ENCODE data around the gene AUP1.

AUP1 gene

DNA sequence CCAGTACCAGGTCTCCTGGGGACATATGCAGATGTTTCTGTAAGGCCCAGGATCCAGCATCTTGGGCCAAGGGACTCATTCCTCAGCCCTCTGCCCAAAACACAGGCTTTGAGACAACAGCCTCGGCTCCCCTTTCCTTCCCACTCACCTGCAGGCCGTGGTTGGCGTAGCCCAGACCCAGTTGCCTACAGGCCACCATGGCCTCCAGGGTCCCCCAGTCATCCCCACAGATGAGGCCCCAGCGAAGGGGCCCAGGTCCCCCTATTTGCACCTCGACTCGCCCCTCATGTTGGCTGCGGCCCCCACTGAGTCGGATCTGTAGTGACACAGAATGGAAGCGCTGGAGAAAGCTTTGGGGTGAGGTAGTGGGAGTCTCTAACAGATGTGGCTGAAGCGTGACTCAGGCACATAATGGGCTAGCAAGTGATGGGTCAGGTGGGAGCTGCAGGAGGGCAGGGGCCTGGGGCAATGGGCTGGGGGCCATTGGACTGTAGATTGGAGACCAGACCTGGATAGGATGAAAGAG is 6.0 kb upstream of the AUP1 start:
- DNase-seq: no peak

DNA sequence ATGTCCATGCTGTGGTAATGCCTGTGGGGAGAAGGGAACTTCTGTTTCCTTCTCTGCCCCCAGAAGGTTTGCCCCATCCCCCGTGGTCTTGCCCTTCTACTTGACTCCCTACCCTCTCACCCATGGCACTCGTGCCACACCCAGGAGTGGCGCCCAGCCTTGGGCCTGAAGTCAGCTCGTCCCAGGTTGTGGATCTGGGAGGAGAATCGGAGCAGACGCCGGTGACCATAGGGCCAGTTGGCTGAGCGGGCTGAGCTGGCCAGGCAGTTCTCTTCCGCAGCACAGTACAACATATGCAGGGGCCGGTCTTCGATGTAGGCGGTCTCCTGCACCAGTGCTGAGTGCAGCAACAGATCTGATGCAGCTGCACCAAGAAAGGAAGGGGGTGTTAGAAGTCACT is 4.9 kb upstream of the AUP1 start:
- no peak for DNase-seq

DNA sequence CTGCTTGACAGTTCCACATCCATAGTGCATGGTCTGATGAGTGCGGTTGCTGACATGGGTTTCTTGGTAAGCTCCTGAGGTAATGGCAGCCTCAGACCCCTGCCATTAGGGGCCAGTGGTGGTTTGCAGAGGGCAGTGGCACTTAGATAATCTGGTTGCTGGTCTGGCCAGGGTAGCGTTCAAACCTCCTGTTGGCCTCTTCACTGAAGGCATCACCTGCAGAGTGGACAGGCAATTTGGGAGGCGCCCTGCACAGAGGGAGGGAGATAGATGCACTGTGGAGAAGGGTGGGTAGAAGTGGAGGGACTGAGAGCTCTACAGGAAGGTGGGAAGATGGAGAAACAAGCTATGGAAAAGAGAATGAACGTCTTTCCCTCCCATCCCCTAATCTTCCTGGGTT is 4.0 kb upstream of the AUP1 start:
- DNase-seq: no peak

DNA sequence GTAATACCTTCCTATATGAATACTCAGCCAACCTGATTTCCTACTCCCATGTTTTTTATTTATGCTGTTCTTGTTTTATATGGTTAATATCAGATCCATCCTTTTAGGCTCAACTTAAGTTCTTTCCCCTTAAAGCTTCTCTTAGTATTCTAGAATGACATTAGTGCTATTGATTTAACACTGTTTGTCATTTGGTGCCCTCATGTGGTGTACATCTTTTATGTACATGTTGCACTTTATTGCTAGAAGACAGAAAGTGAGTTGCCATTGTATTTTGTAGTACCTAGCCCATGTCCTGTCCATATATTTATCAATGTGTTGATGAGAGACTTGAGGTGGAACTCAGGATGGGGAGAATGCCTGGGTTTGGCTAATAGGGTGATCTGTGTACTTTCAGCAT is 2.7 kb upstream of the AUP1 start:
- DNase-seq: no peak

DNA sequence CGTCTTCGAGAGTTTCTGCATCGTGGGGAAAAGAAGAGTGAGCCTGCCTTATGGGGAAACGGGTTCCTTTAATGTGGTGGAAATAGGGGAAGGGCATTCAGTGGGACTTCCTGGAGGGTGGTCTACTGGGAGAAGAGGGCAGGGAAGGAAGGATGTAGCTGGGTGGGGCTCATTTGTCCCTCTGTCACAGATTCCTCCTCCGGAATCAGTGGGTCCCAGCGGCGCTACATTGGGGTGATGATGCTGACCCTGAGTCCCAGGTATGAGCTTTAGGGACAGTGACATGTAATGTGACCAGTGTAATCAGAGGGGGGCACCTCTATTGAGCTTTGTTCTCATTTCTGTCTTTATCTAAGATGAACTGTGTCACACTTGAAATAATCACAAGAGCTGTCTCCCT is 2.2 kb upstream of the AUP1 start:
- DNase-seq: no peak

DNA sequence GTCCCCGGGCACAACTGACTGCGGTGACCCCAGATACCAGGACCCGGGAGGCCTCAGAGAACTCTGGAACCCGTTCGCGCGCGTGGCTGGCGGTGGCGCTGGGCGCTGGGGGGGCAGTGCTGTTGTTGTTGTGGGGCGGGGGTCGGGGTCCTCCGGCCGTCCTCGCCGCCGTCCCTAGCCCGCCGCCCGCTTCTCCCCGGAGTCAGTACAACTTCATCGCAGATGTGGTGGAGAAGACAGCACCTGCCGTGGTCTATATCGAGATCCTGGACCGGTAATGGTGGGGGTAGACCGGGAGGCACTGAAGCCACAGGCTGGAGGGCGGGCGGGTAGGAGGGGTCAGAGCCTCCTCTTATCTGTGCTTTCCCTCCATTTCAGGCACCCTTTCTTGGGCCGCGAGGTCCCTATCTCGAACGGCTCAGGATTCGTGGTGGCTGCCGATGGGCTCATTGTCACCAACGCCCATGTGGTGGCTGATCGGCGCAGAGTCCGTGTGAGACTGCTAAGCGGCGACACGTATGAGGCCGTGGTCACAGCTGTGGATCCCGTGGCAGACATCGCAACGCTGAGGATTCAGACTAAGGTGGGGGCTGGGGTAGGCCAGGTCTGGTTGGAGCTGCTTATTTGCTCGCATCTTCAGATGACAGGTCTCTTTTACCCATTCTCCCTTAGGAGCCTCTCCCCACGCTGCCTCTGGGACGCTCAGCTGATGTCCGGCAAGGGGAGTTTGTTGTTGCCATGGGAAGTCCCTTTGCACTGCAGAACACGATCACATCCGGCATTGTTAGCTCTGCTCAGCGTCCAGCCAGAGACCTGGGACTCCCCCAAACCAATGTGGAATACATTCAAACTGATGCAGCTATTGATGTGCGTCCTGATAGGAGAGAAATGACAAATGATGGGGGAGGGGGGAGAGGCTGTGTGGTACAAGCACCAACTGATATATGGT is 1.0 kb upstream of the AUP1 start:
- no peak for DNase-seq

DNA sequence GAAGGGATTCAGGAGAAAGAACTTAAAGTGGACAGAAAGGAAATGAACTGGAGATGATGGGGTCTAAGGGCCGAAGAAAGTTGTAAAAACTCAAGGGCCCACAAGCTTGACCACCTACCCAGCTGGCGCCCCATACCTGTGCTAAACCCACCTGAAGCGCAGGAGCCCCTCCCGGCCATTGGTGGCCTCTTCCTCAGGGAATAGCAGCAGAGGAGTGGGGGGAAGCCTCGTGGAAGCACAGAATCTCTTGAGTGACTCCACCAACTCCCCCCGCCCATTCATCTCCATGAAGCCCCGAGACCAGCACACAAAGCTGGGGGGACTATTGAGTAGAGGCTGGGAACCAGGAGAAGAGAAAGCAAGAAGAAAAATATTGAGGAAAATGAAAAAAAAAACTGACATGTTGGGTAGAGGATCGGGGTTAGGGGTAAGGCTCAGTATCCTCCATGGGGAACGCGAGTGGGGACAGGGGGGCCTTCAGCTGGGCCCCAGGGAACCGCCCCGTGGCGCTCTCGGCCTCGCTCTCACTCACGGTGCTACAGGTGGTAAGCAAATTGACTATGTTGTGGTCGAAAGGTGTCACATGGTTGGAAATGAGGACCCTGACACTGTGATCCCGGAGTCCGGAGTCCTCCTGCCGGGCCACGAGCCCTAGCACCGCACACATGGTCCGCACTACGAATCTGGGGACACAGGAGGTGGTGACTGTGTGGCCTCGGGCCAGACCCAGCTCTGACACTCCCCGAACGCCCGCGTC is 728 bp downstream of the AUP1 start:
- DNase-seq: no peak

DNA sequence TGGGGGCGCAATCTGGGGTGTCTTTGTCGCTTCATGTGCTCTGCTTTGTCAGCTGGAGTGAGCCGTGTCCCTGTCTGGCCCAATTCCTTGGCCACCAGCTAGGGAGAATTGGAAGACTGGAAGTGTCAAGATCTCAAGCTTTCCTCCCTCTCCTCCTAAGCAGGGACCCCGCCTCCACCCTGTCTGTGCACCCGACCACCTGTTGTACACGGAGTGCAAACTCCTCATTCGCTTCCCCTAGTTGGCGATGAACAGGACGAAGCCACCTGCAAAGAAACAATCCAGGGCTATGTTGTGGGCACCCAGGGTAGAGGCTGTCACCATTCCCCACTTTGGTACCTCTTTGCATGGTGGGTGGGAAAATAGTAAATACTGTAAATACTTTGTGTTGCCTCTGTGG is 1.8 kb downstream of the AUP1 start:
- DNase-seq: no peak

DNA sequence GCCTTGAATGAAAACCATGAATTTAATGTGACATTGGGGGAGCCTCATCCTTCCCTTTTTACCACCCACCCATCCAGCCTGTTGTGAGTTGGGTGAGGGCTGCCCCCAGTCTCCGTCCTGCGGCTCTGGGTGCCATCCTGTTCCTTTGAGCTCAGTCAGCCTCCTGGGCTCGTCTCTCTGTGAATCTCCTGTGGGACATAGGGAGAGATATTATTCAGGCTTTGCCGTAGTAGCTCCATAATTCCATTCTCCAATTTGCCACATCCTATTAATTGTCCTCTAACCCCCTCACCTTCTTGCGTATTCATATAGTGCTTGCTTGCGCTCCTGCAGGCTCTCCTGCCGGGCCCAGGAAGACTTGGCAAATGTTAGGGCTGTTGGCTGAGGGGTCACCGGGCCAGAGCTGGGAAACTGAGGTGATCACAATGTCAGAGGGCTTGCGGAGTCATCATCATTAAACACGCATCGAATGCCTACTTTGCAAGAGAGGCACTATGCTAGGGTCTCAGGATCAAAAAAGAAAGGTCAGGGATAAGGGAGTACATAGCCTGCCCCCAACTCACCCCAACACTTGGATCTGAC is 2.8 kb downstream of the AUP1 start:
- DNase-seq: no peak

DNA sequence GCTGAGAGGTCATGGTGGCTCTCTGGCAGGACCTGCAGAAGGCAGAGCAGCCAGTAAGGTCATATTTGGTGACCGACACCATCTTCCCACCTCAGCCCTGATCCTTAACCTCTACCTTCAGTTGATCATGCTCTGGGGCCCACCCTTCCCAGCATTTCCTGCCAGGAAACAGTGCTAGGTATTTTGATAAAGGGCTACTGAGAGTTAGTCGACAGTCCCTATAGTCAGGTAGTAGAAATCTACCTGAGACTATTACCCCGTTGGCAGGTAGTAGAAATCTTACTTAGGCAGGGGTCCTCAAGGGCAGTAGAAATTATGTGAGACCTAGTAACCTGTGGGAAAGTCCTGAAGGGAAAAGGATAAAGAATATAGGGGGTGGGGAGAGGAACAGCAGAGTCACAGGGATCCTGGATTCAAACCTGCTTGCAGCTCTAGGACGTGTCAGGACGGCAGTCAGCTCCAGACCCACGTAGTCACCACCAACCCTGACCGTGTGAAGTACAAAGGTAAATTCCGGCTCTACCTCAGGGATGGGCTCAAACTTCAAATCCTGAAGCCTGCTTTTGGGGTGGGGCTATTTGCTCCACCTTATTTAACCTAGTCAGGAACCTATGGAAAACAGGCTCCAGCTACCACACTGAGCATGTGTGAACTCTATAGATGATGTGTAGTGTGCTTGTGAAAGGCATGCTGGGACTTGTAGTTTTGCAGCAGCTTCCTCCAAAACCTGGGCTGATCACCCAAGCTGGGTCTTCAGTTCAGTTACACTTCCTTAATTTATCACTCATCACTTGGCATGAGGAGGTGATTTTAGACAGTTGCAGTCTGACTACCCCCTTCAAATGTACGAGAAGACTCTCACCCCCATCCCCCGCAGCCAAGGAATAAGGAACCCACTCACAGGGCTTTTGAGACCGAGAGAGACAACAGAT is 3.5 kb downstream of the AUP1 start, which contains the start of gene DQX1:
TSS of gene DQX1 (minus strand) at position 515 of the 932 bp plus-strand sequence. CDS start at position 13, 502 bp downstream.
- no peak for DNase-seq

DNA sequence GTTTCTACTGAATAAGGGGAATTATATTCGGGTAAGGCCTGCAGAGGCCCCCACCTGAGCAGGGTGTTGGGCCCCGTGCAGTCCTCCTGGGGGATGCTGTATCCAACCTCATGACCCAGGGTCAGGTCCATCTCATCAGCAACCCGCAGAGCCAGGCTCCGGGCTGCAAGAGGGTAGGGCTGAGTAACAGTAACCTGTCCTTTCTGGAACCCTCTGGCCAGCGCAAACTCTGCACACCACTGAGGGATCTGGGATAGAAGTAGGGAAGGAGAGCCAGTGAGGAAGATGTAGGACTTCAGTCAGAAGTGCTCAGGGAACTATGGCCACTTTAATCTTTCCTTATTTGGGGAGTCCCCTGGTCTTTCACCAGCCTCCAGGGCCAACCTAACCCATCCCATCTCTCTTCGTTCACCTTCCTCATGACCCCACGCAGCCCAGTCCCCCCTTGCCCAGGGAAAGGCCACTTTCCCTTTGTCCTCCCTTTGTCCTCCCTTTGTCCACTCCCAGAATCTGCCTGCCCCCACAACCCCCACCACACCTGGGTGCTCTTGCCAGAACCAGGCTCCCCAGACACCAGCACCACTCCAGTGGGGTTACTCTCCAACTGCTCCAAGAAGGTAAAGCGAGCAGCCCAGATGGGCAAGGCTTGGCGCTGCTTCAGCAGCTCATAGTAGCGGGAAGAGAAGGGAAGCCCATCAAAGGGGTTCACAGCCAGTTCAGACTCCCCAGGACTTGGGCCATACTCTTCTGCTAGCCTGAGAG is 4.4 kb downstream of the AUP1 start:
- DNase-seq: no peak

DNA sequence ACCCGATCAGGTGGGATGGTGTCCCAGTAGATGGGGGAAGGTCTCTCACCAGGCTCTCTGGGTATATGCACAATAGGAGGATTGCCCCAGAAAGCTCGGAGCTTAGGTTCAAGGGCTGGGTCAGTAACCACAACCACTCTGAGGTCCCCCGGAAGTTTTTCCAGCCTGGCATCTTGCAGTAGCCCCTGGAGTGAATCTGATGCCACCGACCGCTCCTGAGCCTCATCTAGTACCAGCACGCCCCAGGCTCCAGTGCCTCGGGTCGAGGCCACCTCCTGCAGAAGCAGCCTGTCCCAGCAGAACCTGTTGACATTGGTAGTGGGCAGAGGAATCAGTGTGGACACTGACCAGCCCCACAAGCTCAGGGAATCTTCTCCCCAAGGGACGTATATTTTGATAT is 5.5 kb downstream of the AUP1 start:
- DNase-seq: no peak

DNA sequence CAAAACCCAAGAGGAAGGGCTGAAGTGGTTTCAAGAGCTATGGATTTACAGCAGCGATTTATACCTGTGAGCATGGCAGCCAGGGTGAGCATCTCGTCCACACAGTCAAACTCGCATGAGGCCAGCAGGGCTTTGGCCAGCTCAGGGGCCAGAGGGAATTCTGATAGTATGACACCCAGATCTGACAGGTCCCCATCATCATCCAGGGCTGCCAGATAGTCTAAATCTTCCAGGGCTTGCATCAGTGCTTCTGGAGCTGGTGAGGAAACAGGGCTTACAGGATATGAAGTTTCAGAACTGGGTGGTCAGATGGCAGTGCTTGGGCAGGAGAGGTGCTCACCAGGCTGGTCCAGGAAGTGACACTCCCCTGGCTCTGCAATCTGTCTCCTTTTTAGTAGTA is 7.0 kb downstream of the AUP1 start:
- DNase-seq: no peak

DNA sequence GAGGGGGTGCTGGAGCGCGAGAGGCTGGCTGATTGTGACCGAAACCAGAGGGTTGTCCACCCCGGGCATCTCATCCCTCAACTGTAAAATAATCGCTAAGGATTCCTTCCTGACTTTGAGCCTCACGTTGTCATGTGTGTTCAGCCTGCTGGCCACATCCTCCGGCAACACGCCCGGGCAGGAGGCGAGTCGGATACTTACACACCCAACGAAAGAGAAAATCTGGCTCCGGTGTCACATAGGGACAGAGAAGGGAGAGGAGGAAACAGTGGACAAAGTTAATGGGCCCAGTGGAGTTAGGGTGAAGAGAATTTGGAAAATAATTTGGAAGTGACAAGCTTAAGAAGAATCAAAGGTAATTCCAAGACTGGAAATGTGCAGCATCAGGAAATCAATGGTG is 12.9 kb downstream of the AUP1 start:
- DNase-seq: no peak

DNA sequence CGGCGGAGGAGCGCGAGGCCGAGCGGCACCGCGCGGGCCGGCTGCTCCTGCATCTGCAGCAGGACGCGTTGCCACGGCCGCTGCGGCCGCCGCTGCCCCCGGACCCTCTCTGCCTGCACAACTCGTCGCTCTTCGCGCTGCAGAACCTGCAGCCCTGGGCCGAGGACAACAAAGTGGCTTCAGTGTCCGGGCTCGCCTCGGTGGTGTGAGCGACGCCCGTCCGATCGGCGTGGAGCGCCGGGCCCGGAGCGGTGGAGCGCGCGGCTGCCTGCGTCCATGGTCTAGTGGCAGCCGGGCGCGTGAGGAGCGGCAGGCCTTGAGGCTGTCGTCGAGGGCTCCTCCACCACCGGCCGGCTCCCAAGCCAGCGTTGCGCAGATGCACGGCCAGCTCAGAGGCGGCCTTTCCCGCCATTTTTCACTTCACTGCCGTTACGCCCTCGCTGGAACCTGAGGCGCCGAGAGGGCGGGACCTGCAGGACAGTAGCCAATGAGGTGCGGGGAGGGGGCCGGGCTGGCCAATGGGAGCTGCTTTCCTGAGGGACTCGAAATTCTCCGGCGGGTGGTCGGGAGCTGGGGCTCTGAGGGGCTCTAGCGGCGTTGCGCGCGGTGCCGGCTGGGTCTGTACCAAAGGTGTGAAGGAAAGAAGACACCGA is 13.4 kb downstream of the AUP1 start:
- no peak for DNase-seq

DNA sequence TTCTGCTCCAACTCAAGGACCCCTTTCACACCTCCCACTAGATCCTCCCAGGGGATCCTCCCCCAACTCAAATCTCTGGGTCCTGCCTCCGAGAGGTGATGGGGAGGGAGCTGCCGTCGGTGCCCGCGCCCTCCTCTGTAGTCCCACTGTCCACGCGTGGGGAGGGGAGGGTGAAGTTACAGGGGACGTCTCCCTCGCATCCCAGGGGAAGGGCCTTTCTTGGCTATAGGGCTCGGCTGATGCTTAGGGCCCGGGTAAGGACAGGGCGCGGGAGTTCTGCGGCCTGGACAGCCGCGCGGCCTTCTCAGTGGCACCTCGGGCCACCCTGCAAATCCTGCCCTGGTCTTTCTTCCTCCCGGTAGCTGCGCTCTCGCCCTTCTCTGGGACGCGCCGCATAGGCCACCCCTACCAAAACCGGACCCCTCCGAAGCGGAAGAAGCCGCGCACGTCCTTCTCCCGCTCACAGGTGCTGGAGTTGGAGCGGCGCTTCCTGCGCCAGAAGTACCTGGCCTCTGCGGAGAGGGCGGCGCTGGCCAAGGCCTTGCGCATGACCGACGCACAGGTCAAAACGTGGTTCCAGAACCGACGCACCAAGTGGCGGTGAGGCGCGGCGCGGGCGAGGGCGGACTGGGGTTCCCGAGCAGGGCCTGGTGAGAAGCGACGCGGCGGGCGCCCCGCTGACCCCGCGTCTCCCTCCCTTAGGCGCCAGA is 14.1 kb downstream of the AUP1 start:
- no peak for DNase-seq

DNA sequence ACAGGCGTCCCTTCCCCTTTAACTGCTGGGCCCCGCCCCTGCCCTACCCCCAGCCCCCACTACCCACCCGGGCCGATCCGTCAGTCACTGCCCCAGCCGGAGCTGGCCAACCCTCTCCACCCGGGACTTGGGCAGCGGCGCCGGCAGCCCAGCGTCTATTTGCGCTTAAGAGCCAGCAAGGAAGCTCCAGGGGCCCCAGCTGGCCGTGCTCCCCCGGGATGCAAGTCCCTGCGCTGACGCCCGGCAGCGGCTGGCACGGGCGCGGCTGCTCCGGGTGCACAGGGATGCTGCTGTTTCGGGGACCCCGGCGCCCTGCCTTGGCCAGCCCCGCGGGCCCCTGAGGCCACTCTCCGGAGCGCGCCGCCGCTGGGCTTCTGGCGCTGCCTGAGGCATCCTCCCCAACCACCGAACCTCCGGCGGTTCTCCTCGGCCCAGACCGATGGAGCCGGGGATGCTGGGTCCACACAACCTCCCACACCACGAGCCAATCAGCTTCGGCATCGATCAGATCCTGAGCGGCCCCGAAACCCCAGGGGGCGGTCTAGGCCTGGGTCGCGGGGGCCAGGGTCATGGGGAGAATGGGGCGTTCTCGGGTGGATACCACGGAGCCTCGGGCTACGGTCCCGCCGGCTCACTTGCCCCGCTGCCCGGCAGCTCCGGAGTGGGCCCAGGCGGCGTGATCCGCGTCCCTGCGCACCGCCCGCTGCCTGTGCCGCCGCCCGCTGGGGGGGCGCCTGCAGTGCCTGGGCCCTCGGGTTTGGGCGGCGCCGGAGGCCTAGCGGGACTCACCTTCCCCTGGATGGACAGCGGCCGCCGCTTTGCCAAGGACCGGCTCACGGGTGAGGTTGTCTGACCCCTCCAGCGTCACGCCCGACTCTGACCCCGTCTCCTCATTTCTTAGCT is 14.9 kb downstream of the AUP1 start, which contains the start of gene TLX2:
TSS of gene TLX2 (plus strand) at position 83 of the 903 bp plus-strand sequence. CDS start at position 440, 357 bp downstream.
- DNase-seq: no peak

DNA sequence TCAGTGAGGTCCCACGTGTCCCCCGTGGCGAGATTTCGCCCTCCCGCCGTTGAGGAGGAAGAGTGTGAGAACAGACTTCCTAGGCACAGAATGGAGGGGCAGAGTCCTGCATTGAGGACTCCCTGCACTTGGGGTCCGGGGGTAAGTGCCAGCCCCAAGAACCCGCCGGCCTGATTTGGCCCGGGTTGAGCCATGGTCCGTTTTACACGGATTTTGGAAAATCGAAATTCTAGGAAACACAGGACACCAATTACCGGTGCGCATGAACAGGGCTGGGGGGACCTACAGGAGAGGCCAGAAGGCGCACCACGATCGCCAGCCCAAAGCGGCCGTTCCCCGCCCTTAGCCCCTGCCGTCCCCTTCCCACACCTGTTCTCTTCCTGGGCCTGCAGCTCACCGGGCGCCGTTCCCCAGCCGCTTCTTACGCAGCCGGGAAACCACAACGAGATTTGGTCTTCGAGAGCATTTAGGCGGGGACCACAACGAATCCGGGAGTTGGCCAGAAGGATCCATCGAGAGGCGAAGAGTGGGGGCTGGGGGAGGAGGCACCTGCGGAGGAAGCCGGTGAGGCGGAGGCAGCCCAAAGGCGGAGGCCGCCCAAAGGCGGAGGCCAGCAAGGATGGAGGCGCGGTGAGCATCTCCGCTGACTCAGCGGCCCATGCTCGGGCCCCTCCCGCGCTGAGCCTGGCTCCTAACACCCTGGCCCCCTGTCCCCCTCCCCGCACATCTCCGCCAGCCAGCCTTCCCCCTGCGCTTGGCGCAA is 15.7 kb downstream of the AUP1 start:
- DNase-seq: peak; percentile 41
